Heart left ventricle (tissue), 13 donors: ENCODE results near the gene CDRT4.

Experiments used
- CTCF ChIP-seq, 12 donors: fragments of 200-600 bp; sonication (generic) in 4 of 12; IDR thresholded peaks; one replicate each; pipeline versions ENCODE4 v1.5.0 to v1.8.0; 2018 to 2022; ENCODE audit warnings: antibody characterized with exemption in 12 of 12, mild to moderate bottlenecking in 5 of 12
- POLR2A ChIP-seq, 2 donors: fragments of 450-650 bp; IDR thresholded peaks; one replicate each; pipeline ENCODE4 v1.6.1; 2017; ENCODE audit warnings: antibody characterized with exemption in 2 of 2, mild to moderate bottlenecking in 2 of 2, moderate library complexity in 2 of 2
- donor health status: ischemic (EF 13 %, LVEDD 7.1; RV severe dilation, severe dysfunction).
- donor health status: DM: no; HTN: yes; CAD: no.
- donor health status: DM: no; HTN: no; CAD: no.
- donor health status: ischemic (EF 25% LVEDD 6.9; RV normal size, moderate dysfunction).
- donor health status: ischemic (EF 25% LVEDD 5.7; RV mildly dilated, moderate dysfunction).
- donor health status: ischemic (EF 35%, LVEDD 5.7; RV mildly dilated, moderate dysfunction).
- donor health status: nonischemic (EF 11% LVEDD 7.7; RV severe dilation, severe dysfunction).
- donor health status: DM: yes; HTN: yes; CAD: no.
- donor health status: PGD.
- donor health status: ischemic (EF 29% LVEDD 5.4; RV normal size, mild dysfunction).
- donor health status: nonischemic (EF 23%, LVEDD 6.1; RV moderate dilation, normal function).

GRCh38 chr17:15485045-15485444, 17.6 kb upstream of the CDRT4 start:
- TF ChIP-seq POLR2A (IDR thresholded peaks at IDR 0.05) (no peak), CTCF (IDR thresholded peaks at IDR 0.05) (no peak)
